GM19372 (cell line): ENCODE data around the gene MAP3K5.
A peak's percentile ranks its signal among the peaks of the same experiment; 100 is the strongest.

Source experiments
- ATAC-seq: cut with Tn5 transposase; IDR thresholded peaks from one replicate; pipeline ENCODE4 v1.9.1; 2021; ENCODE audit warnings: mild to moderate bottlenecking, low read depth, moderate library complexity; ENCODE audit not compliant: unreplicated experiment

Gene MAP3K5

GRCh38 chr6:136751991-136752390 lies 40.3 kb downstream of the MAP3K5 start:
- ATAC-seq, result peak; percentile 9

GRCh38 chr6:136751522-136751956 lies 40.7 kb downstream of the MAP3K5 start:
- ATAC-seq, result peak; percentile 82

- peak; percentile 13 for ATAC-seq
Observed at GRCh38 chr6:136750696-136751521, 41.4 kb downstream of the MAP3K5 start.

GRCh38 chr6:136749359-136749997 lies 42.8 kb downstream of the MAP3K5 start:
- no peak for ATAC-seq

- no peak for ATAC-seq
Observed at GRCh38 chr6:136747507-136747906, 44.8 kb downstream of the MAP3K5 start.

GRCh38 chr6:136745300-136745699 lies 47.0 kb downstream of the MAP3K5 start:
- no peak for ATAC-seq

- ATAC-seq, result no peak
Observed at GRCh38 chr6:136744889-136745288, 47.4 kb downstream of the MAP3K5 start.

- no peak for ATAC-seq
Observed at GRCh38 chr6:136742125-136742524, 50.2 kb downstream of the MAP3K5 start.

GRCh38 chr6:136740050-136740974 lies 52.0 kb downstream of the MAP3K5 start:
- no peak for ATAC-seq

- no peak for ATAC-seq
Observed at GRCh38 chr6:136739501-136739900, 52.8 kb downstream of the MAP3K5 start.

GRCh38 chr6:136739071-136739470 lies 53.2 kb downstream of the MAP3K5 start:
- no peak for ATAC-seq

- no peak for ATAC-seq
Observed at GRCh38 chr6:136738692-136739057, 53.6 kb downstream of the MAP3K5 start.

GRCh38 chr6:136737871-136738691 lies 54.2 kb downstream of the MAP3K5 start:
- ATAC-seq, result no peak

- no peak for ATAC-seq
Observed at GRCh38 chr6:136737374-136737844, 54.9 kb downstream of the MAP3K5 start.

- ATAC-seq, result no peak
Observed at GRCh38 chr6:136736281-136736960, 55.9 kb downstream of the MAP3K5 start.

- ATAC-seq, result no peak
Observed at GRCh38 chr6:136734977-136735376, 57.3 kb downstream of the MAP3K5 start.

GRCh38 chr6:136732889-136733288 lies 59.4 kb downstream of the MAP3K5 start:
- ATAC-seq, result no peak

- no peak for ATAC-seq
Observed at GRCh38 chr6:136729832-136730231, 62.4 kb downstream of the MAP3K5 start.

GRCh38 chr6:136728976-136729515 lies 63.2 kb downstream of the MAP3K5 start:
- ATAC-seq, result no peak
